WTC11 (cell line): Measurements from ENCODE around the gene ZDHHC11. TPM values are rescaled to one million over a fixed set of nuclear protein-coding genes. Genes with fewer than 3 reads are reported as not detected.

Experiments used
- ATAC-seq: fragments of 200-7000 bp; cut with Tn5 transposase; 2 replicates; pipeline ENCODE4 v1.10.0; 2021; ENCODE audit warnings: mild to moderate bottlenecking, moderate library complexity
- CTCF ChIA-PET: fragments of 300-600 bp; sonication (Branson Sonifier 250); formaldehyde crosslinking; loops from one replicate; lab custom pipeline; 2021; ENCODE audit warnings: antibody characterized with exemption; lab: Charles Lee
- POLR2A ChIA-PET: fragments of 350-600 bp; sonication (Branson Sonifier 250); formaldehyde crosslinking; loops from one replicate; lab custom pipeline; 2021; ENCODE audit warnings: antibody characterized with exemption; lab: Charles Lee
- DNase-seq: peaks from one replicate; pipeline ENCODE4 v3.0.0; 2021; ENCODE audit warnings: low spot score
- H3K27ac Mint-ChIP-seq: 2 replicates; pipeline ENCODE4 v1.8.0; 2021; ENCODE audit warnings: mixed read lengths
- H3K27me3 Mint-ChIP-seq: 2 replicates; pipeline ENCODE4 v1.8.0; 2021; ENCODE audit warnings: low read depth, mild to moderate bottlenecking, moderate library complexity, mixed read lengths
- H3K36me3 Mint-ChIP-seq: 2 replicates; pipeline ENCODE4 v1.8.0; 2021; ENCODE audit warnings: mixed read lengths
- H3K4me1 Mint-ChIP-seq: 2 replicates; pipeline ENCODE4 v1.8.0; 2022; ENCODE audit warnings: mixed read lengths
- H3K4me3 Mint-ChIP-seq: 2 replicates; pipeline ENCODE4 v1.8.0; 2021; ENCODE audit warnings: mild to moderate bottlenecking, moderate library complexity, mixed read lengths
- H3K9me3 Mint-ChIP-seq: 2 replicates; pipeline ENCODE4 v1.8.0; 2021; ENCODE audit warnings: mixed read lengths
- CBFB ChIP-seq: sonication (generic); formaldehyde crosslinking; IDR thresholded peaks from 2 replicates; pipeline ENCODE4 v1.8.1; 2022; ENCODE audit warnings: mild to moderate bottlenecking, low read depth, missing genetic modification reagents
- CTCF ChIP-seq: fragments of 200-600 bp; IDR thresholded peaks from 2 replicates; pipeline ENCODE4 v1.8.0; 2022; ENCODE audit warnings: antibody characterized with exemption
- E2F5 ChIP-seq: sonication (generic); formaldehyde crosslinking; IDR thresholded peaks from 2 replicates; pipeline ENCODE4 v1.8.1; 2022; ENCODE audit warnings: mild to moderate bottlenecking, moderate library complexity, missing genetic modification reagents
- FOXP1 ChIP-seq: sonication (generic); formaldehyde crosslinking; IDR thresholded peaks from 2 replicates; pipeline ENCODE4 v1.8.0; 2022; ENCODE audit warnings: missing genetic modification reagents, mild to moderate bottlenecking, moderate library complexity, borderline replicate concordance
- JUN ChIP-seq: sonication (generic); formaldehyde crosslinking; IDR thresholded peaks from 2 replicates; pipeline ENCODE4 v1.8.0; 2023; ENCODE audit warnings: mild to moderate bottlenecking, missing genetic modification reagents
- MXD4 ChIP-seq: fragments of 250-450 bp; sonication (Bioruptor Pico); IDR thresholded peaks from 2 replicates; pipeline ENCODE4 v1.8.0; 2021; ENCODE audit warnings: mild to moderate bottlenecking, moderate library complexity, borderline replicate concordance
- MYBL2 ChIP-seq: sonication (generic); formaldehyde crosslinking; IDR thresholded peaks from 2 replicates; pipeline ENCODE4 v1.8.1; 2023; ENCODE audit warnings: mild to moderate bottlenecking, moderate library complexity, missing genetic modification reagents
- SMAD4 ChIP-seq: sonication (generic); formaldehyde crosslinking; IDR thresholded peaks from 2 replicates; pipeline ENCODE4 v1.8.0; 2022; ENCODE audit warnings: mild to moderate bottlenecking, missing genetic modification reagents
- SP1 ChIP-seq: sonication (generic); formaldehyde crosslinking; conservative IDR thresholded peaks from 2 replicates; pipeline ENCODE4 v1.8.1; 2022; ENCODE audit warnings: missing genetic modification reagents
- STAT6 ChIP-seq: sonication (generic); formaldehyde crosslinking; conservative IDR thresholded peaks from 2 replicates; pipeline ENCODE4 v1.8.1; 2023; ENCODE audit warnings: mild to moderate bottlenecking, low read depth, missing genetic modification reagents, moderate library complexity
- TCF7 ChIP-seq: sonication (generic); formaldehyde crosslinking; IDR thresholded peaks from 2 replicates; pipeline ENCODE4 v1.8.0; 2022; ENCODE audit warnings: mild to moderate bottlenecking, low read depth, missing genetic modification reagents, moderate library complexity
- ZBTB43 ChIP-seq: sonication (generic); formaldehyde crosslinking; IDR thresholded peaks from 2 replicates; pipeline ENCODE4 v1.8.1; 2023; ENCODE audit warnings: mild to moderate bottlenecking, missing genetic modification reagents
- total RNA-seq: library from RNA; stranded (reverse); gene quantifications from 3 replicates; pipeline ENCODE4 v1.2.3, GENCODE V29; 2021
- TF ChIP-seq, protein P1 (sequence below): fragments of 250-450 bp; sonication (Bioruptor Pico); IDR thresholded peaks from 2 replicates; pipeline ENCODE4 v1.9.0; 2021; ENCODE audit warnings: mild to moderate bottlenecking
- TF ChIP-seq, protein P2 (sequence below): fragments of 250-450 bp; sonication (Bioruptor Pico); IDR thresholded peaks from 2 replicates; pipeline ENCODE4 v1.9.0; 2021; ENCODE audit warnings: moderate library complexity, mild to moderate bottlenecking, inconsistent platforms, borderline replicate concordance
- TF ChIP-seq, protein P3 (sequence below): sonication (generic); formaldehyde crosslinking; IDR thresholded peaks from 2 replicates; pipeline ENCODE4 v1.8.1; 2023; ENCODE audit warnings: mild to moderate bottlenecking, missing genetic modification reagents, borderline replicate concordance

The ZDHHC11 gene
- total RNA-seq, 1 experiment from 2014 or later: 21.4 TPM

DNA sequence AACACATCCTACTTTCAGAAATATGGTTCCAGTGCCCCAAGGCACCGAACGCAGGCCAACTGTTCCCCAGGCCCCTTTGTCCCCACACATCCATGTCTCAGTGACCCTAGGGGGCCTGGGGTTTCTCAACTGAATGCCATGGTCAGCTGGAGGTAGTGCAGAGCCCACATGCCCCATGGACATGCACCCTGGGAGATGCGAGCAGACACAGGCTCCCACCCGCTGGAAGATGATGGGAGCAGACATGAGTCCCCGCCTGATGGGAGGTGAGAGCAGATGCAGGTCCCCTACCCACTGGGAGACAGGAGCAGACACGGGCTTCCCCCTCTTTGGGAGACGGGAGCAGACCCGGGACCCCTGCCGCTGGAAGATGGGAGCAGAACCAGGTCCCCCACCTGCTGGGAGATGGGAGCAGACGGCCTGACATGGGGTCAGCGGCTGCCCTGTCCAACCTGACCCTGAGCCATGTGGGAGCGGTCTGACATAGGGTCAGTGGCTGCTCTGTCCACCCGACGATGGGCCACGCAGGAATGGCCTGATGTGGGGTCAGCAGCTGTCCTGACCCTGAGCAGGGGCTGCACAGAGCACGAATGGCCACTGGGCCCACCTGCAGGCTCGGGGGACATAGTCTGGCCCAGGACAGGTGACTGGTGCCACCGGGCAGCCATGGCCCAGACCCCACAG is 84.7 kb downstream of the ZDHHC11 start:
- no peak for ATAC-seq
- TF ChIP-seq SP1 (CRISPR knock-in tag): no peak
- TF ChIP-seq CBFB: no peak
- TF ChIP-seq, protein P1, sequence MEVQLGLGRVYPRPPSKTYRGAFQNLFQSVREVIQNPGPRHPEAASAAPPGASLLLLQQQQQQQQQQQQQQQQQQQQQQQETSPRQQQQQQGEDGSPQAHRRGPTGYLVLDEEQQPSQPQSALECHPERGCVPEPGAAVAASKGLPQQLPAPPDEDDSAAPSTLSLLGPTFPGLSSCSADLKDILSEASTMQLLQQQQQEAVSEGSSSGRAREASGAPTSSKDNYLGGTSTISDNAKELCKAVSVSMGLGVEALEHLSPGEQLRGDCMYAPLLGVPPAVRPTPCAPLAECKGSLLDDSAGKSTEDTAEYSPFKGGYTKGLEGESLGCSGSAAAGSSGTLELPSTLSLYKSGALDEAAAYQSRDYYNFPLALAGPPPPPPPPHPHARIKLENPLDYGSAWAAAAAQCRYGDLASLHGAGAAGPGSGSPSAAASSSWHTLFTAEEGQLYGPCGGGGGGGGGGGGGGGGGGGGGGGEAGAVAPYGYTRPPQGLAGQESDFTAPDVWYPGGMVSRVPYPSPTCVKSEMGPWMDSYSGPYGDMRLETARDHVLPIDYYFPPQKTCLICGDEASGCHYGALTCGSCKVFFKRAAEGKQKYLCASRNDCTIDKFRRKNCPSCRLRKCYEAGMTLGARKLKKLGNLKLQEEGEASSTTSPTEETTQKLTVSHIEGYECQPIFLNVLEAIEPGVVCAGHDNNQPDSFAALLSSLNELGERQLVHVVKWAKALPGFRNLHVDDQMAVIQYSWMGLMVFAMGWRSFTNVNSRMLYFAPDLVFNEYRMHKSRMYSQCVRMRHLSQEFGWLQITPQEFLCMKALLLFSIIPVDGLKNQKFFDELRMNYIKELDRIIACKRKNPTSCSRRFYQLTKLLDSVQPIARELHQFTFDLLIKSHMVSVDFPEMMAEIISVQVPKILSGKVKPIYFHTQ (CRISPR knock-in tag): no peak
- TF ChIP-seq, all 79 proteins: peak for 0
- H3K27me3 Mint-ChIP-seq: 0 out of 2 replicates have a peak, but pooled peaks cover 2% of the 10 kb centered on the region
- ChIA-PET POLR2A (no interaction called here), CTCF (no interaction called here)
- H3K9me3 Mint-ChIP-seq: peaks cover 22% of the 10 kb centered on the region
- DNase-seq: no peak
- no peaks in the 10 kb centered on the region for H3K4me1 Mint-ChIP-seq
- no peak overlapping the region for H3K27ac Mint-ChIP-seq
- no peak overlapping the region for H3K4me3 Mint-ChIP-seq
- peaks cover 18% of the 10 kb centered on the region for H3K36me3 Mint-ChIP-seq

GRCh38 chr5:763998-764781 is 86.6 kb downstream of the ZDHHC11 start:
- H3K36me3 Mint-ChIP-seq: peaks cover 18% of the 10 kb centered on the region
- H3K27ac Mint-ChIP-seq: no peak overlapping the region
- no peaks in the 10 kb centered on the region for H3K4me1 Mint-ChIP-seq
- CTCF ChIA-PET: no interaction called here
- no peak overlapping the region for H3K4me3 Mint-ChIP-seq
- ATAC-seq (no peak), DNase-seq (no peak)
- TF ChIP-seq JUN (CRISPR knock-in tag) (peak; percentile 29; the same call in 1 of the 2 replicates), MXD4 (no peak), ZBTB43 (no peak), CBFB (no peak), E2F5 (no peak), STAT6 (CRISPR knock-in tag) (no peak), FOXP1 (CRISPR knock-in tag) (peak; percentile 68; the same call in 1 of the 2 replicates), SMAD4 (CRISPR knock-in tag) (no peak), TCF7 (0 out of 2 replicates have a peak, but pooled peaks have one; percentile 52)
- POLR2A ChIA-PET: no interaction called here
- H3K27me3 Mint-ChIP-seq: 0 out of 2 replicates have a peak, but pooled peaks cover 2% of the 10 kb centered on the region
- H3K9me3 Mint-ChIP-seq: peaks cover 22% of the 10 kb centered on the region

DNA sequence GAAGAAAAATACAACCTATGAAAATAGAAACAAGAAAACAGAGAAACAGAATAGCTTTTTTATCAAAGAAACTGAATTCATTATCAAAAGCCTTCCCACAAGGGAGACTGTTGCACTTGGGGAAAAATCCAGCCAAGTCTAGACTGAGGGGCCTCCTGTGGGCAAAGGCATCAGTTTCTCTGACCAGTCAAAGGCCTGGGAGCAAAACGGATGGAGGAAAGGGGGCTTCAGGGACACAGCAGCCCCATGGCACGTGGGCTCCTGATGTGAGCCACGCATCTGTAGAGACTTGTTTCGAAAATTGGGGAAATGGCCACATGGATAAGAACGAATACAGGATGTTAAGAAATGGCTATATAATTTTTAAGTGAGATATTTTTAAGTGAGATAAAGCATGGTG is 87.4 kb downstream of the ZDHHC11 start:
- CTCF ChIA-PET: no interaction called here
- Mint-ChIP-seq H3K9me3 (peaks cover 22% of the 10 kb centered on the region), H3K4me1 (no peaks in the 10 kb centered on the region), H3K4me3 (no peak overlapping the region), H3K36me3 (peaks cover 18% of the 10 kb centered on the region), H3K27me3 (0 out of 2 replicates have a peak, but pooled peaks cover 2% of the 10 kb centered on the region), H3K27ac (no peak overlapping the region)
- ATAC-seq (no peak), DNase-seq (no peak)
- POLR2A ChIA-PET: no interaction called here
- TF ChIP-seq, protein P2, sequence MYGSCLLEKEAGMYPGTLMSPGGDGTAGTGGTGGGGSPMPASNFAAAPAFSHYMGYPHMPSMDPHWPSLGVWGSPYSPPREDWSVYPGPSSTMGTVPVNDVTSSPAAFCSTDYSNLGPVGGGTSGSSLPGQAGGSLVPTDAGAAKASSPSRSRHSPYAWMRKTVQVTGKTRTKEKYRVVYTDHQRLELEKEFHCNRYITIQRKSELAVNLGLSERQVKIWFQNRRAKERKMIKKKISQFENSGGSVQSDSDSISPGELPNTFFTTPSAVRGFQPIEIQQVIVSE (CRISPR knock-in tag): no peak
- TF ChIP-seq, protein P3, sequence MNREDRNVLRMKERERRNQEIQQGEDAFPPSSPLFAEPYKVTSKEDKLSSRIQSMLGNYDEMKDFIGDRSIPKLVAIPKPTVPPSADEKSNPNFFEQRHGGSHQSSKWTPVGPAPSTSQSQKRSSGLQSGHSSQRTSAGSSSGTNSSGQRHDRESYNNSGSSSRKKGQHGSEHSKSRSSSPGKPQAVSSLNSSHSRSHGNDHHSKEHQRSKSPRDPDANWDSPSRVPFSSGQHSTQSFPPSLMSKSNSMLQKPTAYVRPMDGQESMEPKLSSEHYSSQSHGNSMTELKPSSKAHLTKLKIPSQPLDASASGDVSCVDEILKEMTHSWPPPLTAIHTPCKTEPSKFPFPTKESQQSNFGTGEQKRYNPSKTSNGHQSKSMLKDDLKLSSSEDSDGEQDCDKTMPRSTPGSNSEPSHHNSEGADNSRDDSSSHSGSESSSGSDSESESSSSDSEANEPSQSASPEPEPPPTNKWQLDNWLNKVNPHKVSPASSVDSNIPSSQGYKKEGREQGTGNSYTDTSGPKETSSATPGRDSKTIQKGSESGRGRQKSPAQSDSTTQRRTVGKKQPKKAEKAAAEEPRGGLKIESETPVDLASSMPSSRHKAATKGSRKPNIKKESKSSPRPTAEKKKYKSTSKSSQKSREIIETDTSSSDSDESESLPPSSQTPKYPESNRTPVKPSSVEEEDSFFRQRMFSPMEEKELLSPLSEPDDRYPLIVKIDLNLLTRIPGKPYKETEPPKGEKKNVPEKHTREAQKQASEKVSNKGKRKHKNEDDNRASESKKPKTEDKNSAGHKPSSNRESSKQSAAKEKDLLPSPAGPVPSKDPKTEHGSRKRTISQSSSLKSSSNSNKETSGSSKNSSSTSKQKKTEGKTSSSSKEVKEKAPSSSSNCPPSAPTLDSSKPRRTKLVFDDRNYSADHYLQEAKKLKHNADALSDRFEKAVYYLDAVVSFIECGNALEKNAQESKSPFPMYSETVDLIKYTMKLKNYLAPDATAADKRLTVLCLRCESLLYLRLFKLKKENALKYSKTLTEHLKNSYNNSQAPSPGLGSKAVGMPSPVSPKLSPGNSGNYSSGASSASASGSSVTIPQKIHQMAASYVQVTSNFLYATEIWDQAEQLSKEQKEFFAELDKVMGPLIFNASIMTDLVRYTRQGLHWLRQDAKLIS: no peak
- TF ChIP-seq MYBL2 (CRISPR knock-in tag) (no peak), CTCF (no peak)
